GM18858 (cell line): ENCODE measurements around the gene CIDEB.
"Not testable (repeated sequence)": the region's sequence is repeated elsewhere in the genome, so short reads cannot be mapped to it uniquely, and the experiment has no call there.

ENCODE experiments used
- ATAC-seq: cut with Tn5 transposase; IDR thresholded peaks from one replicate; pipeline ENCODE4 v1.9.1; 2021; ENCODE audit not compliant: unreplicated experiment

The CIDEB gene, protein sequence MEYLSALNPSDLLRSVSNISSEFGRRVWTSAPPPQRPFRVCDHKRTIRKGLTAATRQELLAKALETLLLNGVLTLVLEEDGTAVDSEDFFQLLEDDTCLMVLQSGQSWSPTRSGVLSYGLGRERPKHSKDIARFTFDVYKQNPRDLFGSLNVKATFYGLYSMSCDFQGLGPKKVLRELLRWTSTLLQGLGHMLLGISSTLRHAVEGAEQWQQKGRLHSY

DNA sequence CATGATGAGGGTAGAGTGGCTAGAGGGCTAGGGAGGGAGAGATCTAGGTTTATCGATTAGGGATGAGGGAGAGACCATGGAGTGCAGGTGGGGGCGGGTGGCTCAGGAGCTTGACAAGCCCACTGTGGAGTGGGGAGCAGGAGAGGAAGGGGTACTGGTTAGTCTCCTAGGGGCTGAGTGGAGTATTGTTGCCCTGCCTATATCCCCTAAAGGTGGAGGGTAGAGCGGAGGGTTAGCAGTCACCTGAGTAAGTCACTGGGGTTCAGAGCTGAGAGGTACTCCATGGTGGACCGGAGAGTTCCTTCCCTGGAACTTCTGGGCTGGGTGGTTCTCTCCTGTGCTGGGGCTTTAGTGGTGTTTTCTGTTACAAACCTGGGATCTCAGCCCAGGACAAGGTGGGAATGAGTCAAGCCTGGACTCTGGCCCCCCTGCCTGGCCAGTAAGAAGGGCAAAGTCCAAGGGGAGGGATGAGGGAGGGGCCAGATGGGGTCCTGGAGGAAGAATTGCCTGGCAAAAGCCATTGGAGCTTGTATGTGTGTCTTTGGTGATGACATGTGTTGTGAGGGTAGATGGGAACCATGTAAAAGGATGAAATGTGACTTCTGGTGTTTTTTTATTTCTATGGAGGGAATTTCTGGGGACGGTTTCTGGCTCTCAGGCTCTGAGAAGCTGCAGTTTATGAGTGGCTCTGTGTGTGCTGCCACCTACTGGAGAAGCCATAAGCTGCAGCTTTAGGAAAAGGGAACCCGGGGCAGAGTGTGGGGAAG, at the start of gene CIDEB:
Gene CIDEB, minus strand, starts transcription at position 403 of the 767 bp plus-strand sequence. Its CDS starts 119 bp downstream, at position 284.
- no peak for ATAC-seq

DNA sequence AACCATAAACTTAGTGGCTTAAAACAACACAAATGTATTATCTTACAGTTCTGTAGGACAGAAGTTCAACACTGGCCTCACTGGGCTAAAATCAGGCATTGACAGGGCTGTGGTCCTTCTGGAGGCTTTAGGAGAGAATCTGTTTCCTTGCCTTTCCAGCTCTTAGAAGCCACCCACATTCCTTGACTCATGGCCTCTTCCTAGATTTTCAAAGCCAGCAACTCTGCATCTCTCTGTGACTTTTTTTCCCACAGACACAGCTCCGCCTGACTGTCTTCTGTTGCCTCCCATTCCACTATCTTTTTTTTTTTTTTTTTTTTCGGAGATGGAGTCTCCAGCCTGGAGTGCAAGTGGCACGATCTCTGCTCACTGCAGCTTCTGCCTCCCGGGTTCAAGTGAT, 48.4 kb upstream of the CIDEB start:
- no peak for ATAC-seq

DNA sequence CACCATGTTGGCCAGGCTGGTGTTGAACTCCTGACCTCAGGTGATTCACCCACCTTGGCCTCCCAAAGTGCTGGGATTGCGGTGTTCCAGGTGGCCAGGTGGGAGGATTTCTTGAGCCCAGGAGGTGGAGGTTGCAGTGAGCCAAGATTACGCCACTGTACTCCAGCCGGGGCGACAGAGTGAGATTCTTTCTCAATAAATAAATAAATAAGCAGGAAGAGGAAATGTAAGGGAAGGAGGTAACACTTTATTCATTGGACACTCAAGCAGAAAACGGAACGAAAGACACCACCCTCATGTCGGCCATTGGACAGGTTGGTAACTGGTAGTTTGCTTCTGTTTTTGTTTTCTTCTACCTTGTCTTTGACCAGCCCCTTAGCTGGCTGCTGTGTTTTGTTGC, 47.2 kb upstream of the CIDEB start:
- ATAC-seq, result no peak

DNA sequence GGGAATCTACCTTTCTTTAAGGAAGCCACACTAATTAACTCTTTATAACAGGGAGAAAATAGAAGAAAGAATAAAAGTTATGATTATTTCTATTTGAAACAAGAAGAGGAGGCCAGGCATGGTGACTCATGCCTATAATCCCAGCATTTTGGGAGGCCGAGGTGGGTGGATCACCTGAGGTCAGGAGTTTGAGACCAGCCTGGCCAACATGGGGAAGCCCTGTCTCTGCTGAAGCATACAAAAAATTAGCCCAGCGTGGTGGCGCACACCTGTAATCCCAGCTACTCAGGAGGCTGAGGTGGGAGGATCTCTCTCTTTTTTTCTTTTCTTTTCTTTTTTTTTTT, 46.7 kb upstream of the CIDEB start:
- not testable (repeated sequence) for ATAC-seq

DNA sequence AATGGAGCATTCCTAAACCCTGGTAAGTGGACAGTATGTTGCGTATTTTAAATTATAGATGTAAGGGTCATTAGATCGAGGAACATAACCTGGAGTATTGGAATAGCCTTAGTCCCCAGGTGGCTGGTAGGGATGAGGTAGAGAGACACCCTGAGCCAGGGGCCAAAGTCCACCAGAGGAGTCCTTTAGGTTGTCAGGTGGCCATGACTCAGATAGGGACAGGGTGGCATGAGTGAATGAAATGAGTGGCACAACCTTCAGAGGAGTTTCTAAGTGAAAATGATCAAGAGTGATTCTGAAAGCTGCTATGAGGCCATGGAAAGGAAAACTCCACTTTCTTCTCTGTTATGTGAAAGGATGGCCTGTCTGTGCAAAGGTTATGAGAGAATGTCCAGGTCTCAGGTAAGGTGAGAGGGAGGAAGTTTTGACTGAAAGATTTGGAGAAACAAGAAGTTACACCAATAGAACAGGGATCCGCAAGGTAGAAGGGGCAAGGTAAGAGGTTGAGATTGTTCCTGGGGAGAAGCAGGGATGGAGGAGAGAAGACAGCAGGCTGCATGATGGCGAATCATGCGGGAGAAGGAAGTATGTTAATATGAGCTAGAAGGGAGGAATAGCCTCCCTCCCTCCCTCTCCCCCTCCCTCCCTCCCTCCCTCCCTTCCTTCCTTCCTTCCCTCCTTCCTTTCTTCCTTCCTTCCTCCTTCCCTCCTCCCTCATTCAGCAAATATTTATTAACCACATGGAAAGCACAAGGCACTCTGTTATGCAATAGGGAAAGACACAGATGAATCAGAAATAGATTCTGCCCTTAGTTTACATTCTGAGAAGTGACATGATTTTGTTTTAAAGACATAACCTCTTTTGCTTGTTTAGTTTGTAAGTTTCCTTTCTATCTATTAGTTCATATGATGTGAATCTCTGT, 46.0 kb upstream of the CIDEB start:
- no peak for ATAC-seq

DNA sequence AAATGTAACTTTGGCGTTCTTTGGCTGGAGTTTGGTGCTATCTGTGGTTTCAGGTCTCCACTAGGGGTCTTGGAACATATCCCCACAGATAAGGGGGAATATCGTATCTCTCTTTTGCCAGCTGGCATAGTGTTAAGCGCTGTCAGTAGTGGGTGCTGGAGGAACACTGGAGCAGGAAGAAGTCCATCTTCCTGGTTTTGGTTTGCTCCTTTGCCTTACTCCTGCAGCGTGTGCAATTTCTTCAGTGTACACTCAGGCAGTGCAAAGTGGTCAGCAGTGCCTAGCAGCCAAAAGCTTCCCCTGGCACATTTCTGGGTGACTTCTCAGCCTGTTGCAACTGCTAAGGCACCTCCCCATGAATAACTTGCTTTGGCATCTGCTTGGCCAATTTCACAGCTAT, 43.7 kb upstream of the CIDEB start:
- no peak for ATAC-seq

DNA sequence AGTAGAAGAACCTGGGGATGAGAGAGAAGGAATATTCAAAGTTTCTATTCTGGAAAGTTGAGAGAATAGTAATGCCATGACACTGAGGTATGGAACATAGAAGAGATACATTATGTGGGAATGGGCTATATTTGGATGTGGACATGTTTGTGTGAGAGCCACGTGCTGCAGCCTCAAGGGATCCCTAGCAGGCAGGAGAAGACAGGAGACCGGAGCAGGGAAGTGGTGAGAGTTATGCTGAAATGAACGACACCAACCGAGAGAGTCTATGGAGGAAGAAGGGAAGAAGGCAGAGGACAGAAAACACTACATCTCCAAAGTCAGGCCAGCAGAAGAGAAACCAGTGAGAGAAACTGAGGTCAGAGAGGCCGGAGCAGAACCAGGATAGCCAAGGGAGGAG, 42.0 kb upstream of the CIDEB start:
- no peak for ATAC-seq

DNA sequence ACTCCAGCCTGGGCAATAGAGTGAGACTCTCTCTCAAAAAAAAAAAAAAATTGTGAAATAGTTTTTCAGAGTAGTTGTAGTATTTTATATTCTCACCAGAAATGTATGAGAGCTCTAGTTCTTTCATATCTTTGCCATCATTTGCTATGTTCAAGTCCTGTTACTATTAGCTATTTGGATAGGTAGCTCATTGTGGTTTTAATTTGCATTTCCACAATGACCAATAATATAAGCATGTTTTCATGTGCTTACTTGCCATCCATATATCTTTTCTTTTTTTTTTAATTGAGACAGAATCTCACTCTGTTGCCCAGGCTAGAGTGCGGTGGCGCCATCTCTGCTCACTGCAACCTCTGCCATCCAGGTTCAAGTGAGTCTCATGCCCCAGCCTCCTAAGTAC, 40.4 kb upstream of the CIDEB start:
- ATAC-seq, result no peak

DNA sequence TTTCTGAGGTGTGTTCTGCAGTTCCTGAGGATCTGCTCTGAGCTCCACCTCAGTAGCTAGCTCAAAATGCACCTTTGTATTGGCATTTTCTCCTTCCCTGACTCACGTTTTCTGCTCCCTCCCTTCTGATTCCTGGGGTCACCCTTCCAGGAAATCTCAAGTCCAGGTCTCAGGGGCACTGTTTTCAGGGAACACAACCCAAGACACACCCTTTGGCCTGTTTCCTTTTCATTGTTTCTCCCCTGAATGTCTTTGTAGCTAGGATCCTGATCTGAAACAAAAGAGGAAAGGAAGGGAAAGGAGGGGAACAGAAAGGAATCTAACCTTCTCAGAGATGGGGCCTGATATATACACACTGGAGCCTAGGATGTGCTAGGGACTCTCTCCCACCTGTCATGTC, 39.4 kb upstream of the CIDEB start:
- no peak for ATAC-seq

DNA sequence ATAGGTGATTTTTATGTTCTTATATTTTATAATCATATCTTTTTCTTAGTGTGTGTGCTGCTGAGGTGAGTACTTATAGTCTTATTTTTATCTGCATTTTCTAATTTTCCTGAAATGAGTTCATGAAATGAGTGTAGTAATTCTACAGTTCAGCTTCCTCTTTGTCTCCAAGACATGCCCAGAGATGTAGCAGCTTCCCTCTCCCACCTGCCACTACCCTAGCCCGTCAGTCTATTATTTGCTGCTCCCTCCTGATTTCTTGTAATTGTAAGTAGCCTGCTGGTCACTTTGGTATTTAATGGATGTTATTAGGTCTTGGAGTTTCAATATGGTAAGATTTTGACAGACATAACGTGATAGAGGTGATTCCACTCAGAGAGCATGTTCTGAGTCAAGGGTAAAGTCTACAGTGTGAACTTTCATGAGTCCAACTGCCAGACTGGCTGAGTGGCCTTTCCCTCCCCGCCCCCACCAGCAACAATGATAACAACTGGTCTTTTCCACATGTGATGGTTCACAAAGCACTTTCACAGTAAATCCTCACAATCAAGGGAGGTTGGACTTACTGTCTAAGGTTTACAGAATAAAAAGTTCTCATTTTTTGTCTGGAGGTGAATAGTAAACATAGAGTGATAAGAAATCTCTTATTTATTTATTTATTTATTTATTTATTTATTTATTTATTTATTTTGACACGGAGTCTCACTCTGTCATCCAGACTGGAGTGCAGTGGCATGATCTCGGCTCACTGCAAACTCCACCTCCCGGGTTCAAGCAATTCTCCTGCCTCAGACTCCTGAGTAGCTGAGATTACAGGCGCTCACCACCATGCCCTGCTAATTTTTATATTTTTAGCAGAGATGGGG, 36.3 kb upstream of the CIDEB start:
- ATAC-seq, result no peak

DNA sequence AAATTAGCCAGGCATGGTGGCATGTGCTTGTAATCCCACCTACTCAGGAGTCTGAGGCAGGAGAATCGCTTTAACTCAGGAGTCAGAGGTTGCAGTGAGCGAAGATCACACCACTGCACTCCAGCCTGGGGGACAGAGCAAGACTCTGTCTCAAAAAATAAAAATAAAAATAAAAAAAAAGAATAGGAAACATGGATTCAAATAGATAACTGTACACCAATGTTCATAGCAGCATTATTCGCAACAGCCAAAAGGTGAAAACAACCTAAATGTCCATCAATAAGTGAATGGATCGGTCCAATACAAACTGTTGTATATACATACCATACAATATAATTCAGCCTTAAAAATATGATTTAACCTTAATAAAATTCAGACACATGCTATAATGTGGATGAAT, 35.1 kb upstream of the CIDEB start:
- ATAC-seq, result no peak

DNA sequence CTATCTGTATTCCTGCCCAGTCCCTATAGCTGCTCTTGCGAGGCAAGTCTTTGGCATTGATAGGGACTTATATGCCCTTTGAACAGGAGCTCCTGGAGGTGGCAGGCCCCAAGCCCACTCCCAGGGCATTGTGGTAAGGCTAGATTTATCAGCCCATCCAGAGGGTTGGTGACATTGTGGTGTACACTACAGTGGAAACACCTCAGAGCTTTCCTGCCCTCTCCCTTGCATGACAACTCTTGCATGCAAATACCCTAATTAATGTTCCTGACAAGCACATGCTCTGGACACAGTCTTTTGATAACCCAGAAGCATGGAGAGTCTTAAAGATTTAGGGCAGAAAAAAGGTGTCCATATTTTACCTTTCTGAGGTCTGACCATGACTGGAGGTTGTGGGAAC, 32.8 kb upstream of the CIDEB start:
- ATAC-seq, result no peak

DNA sequence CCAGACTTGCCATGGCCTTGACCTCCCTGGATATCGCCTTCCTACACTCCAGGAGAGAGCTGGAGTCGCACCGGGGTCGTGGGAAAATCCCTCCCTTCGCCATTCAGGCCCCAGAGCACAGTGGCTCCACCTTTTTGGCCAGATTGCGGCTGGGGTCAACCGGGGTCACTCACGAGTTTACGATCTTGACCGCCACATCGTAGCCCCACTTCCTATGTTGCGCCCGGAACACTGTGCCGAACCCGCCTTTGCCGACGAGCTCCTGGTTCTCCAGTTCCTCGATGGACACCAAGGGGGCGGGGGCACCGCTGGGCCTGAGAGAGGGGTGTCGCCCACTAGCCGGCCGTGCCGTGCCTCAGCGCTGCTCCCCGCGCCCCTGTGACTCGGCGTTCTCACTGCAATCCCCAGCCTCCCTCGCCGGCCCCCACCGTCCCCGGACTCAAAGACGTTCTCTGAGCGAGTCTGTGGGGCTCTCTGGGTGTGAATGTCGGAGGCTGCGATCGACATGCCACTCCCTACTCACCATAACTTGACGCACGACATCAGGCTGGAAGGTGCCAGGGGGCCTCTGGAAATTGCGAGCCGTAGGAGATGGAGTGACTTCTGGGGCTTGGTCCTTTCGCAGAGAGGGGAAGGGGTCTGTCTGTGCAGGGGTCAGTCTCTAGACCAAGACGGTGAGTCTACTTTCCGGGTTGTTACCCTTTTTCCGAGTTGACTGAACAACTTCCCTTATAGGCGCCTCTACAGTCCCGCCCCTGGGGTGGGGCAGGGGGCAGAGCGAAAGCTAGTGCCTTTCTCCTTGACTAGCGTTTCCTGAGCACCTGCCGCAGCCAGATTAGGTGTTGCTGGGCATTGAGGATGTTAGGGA, 31.7 kb upstream of the CIDEB start, which contains the start of gene RIPK3:
Gene RIPK3, minus strand, starts transcription at position 708 of the 868 bp plus-strand sequence. Its CDS starts 165 bp downstream, at position 543.
- peak; percentile 81 for ATAC-seq

DNA sequence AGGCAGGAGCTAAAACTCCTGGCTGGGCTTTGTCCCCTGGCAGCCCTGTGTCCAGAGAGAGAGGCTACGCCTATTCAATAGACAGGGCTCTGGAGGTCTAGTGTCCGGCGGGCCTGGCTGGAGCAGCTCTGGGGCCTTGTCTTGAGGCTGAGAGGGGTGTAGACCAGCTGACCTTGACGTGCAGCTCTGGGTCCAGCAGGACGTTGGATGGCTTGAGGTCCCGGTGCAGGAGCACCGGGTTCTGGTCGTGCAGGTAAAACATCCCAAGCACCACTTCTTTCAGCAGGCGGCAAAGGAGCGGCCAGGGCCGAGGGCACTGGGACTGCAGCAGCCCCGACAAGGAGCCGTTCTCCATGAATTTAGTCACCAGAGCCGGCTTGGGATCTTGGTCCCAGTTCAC, 31.1 kb upstream of the CIDEB start:
- no peak for ATAC-seq

DNA sequence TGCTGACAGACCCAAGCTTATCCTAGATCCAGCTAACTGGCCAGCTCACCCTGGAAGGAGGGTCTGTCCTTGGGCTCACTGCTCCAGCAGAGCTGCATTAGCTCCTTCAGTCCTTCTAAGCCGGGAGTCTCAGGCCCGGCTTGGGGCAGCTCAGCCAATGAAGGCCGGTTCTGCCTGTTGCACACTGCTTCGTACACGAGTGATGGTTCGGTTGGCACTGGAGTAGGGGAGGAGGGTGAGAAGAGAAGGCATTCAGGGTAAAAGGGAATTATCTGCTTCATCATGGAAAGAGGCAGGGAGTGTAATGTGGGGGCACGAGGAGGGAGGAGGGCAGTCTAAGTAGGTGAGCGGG, 30.0 kb upstream of the CIDEB start:
- no peak for ATAC-seq

DNA sequence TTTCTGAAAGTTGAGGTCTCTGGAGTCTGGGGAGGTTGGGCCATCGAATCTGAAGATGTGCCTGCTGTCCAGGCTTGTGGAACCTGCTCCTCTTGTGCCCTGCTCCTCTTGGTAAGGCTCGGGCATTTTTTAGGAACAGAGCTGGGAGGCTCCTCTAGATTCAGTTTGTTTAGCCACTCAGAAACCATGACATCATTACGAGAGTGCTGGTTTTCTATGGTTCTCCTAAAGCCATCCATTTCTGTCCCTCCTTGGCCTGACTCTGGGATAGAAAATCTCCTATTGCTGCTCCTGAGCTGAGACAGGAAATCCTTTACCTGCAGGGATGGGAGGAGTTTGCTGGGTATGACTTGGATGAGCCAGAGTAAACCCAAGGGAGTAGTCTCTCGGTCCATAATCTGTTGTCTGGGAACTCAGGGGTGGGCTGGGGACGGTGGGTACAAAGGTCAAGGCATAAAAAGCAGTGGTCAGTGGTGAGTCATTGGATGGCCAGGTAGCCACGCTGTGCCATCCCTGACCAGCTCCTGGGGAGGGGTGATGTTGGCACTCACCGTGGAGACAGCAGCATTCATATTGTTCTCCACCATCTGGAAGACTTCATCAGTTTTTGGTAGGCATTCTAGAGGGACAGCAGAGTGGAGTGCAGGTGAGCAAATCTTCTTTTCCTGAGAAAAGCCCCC, 29.5 kb upstream of the CIDEB start:
- no peak for ATAC-seq

DNA sequence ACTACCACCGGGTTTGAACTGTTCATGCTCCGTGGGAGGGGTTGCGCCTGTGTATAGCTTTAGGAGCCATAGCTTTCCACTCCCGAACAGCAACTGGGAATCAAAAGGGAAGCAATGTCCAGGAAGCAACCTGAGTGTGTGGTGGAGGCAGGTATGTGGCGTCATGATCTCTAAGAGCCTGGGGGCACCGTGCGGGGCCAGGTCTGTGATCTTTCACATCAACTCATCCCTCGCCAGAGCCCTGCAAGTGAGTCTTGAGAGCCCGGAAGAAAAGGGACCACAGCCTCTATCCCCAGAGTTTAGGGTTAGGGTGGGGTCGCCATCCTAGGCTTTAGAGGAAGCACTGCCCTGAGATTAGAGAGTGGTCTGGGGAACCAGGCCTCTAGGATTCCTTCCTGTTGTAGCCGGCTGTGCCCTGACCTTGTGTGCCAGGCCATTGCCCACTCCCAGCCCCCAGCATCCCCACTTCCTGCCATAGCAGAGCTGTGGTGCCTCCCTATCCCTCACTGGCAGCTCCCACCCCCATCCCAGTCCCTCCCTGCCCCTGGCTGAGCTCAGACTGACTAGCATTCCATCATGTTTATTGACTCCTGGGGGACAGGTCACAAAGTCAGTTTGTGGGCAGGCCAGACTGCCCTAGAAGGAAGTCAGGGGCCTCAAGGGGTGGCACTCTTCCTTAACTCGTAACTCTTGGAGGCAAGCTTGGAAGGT, 27.8 kb upstream of the CIDEB start:
- no peak for ATAC-seq

DNA sequence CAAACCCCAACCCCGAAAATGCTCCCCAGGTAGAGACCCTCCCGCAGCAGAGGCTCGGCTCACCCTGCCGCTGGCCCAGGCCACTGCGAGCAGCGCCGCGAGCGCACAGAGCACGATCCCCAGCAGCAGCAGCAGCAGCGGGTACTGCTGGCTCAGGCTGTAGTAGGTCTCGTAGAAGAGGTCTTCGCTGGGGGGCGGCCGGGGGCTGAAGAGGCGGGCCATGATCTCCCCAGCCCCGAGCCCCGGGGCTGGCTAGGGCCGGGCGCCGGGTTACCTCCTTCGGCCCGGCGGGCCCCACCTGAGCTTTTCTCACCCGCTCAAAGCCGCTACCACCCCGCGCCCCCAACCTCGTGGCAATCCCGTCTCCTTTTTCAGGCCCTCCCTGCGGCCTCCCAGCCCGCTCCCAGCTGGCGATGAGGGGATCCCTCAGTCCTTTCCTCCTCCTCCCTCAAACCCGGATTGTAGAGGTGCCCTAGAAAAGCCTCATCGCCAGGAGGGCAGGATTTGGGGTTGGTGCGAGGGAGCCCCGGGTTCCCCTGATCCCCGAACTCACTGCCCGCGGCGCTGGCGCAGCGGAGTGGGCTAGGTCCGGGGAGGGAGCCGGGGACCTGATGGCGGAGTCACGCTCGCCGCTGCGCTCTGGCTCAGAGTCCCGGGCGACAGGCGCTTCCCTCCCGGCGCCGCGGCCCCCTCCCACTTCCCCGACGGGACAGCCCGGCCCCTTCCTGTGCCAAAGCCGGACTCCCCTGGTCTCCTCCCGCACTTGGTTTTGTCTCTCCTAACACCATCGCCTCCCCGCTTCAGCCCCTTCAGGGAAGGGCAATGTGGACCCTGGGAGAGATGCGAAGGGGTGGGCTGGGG, 26.9 kb upstream of the CIDEB start, which contains the start of gene ADCY4:
Gene ADCY4, minus strand, starts transcription at position 641 of the 861 bp plus-strand sequence. Its CDS starts 419 bp downstream, at position 222.
- no peak for ATAC-seq
